ENCODE results near the gene RAB5B. TPM values are rescaled to one million over a fixed set of nuclear protein-coding genes. Genes with fewer than 3 reads are reported as not detected.

Gene RAB5B
- total and polyA plus RNA-seq, 5 donors from 2014 or later: 60.8 to 73.4 (median 67.4) TPM

DNA sequence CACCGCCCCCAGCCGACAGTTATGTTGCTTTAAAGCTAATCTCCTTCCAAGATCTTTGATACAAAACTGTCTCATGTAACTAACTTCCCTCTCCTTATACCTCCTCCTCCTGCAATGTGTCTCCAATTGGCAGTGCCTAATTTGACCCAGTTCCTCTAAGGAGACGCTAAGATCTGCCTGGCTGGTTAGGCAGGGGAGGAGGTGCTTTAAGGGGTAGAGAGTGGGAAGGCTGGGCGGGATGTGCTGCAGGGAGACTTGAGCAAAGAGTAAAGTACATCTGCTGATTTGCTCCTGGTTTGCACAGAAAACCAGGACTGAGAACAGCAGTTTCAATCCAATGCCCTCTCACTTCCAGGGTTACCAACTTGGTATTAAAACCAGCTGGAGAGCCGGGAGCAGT, 39.6 kb downstream of the RAB5B start:
- Histone ChIP-seq H3K4me3 (ENCODE audit: low read depth, low read length) (no peak overlapping the region), H3K27ac (ENCODE audit: insufficient read depth, low read length, poor library complexity, severe bottlenecking) (no peak overlapping the region), H3K4me1 (ENCODE audit: control insufficient read depth, insufficient read depth, low read length, poor library complexity, severe bottlenecking) (no peaks in the 10 kb centered on the region), H3K27me3 (ENCODE audit: control insufficient read depth, insufficient read depth, low read length) (no peaks in the 10 kb centered on the region), H3K36me3 (ENCODE audit: control insufficient read depth, insufficient read depth, low read length) (no peaks in the 10 kb centered on the region), H3K9me3 (ENCODE audit: control insufficient read depth in 2 of 2, low read length in 2 of 2) (no peaks in the 10 kb centered on the region)
- DNase-seq (no peak), ATAC-seq (ENCODE audit: low read depth in 2 of 2) (no peak)
- no peak overlapping the region for H3K4me3 Mint-ChIP-seq
- peak overlapping the region in 2 of 3 donors; percentile 51 to 97 for H3K27ac Mint-ChIP-seq
- H3K9me3 Mint-ChIP-seq: no peaks in the 10 kb centered on the region
- H3K27me3 Mint-ChIP-seq: no peaks in the 10 kb centered on the region
- peaks cover 12% of the 10 kb centered on the region for H3K36me3 Mint-ChIP-seq
- H3K4me1 Mint-ChIP-seq: peaks cover 0 to 28% (median 13%) of the 10 kb centered on the region in 4 donors

DNA sequence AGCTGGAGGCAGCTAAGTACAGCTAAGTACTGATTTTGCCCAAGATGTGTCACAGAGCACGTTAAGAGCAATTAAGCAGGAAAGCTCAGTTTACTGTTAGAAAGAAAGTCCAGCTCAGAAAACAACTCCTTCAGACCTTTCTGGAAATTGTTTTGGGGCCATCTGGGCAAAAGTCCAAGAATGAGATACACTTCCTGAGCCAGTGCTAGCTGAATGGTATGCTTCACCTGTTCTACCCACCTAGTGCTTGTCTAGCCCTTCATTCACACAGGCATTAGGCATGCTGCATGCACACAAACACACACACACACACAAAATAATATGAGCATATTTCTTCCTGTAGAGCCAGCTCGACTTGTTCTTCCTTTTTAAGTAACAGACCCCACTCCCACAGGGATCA, 40.3 kb downstream of the RAB5B start:
- no peak for ATAC-seq (ENCODE audit: low read depth in 2 of 2)
- Mint-ChIP-seq H3K9me3 (no peaks in the 10 kb centered on the region), H3K27me3 (no peaks in the 10 kb centered on the region), H3K27ac (peak overlapping the region; percentile 44 to 63 (median 59)), H3K4me1 (peaks cover 0 to 23% (median 10%) of the 10 kb centered on the region in 4 donors), H3K4me3 (peak overlapping the region in 2 of 4 donors; percentile 35 to 58), H3K36me3 (peaks cover 13% of the 10 kb centered on the region)
- H3K4me3 ChIP-seq (ENCODE audit: low read depth, low read length): no peak overlapping the region
- no peaks in the 10 kb centered on the region for H3K4me1 ChIP-seq (ENCODE audit: control insufficient read depth, insufficient read depth, low read length, poor library complexity, severe bottlenecking)
- no peak overlapping the region for H3K27ac ChIP-seq (ENCODE audit: insufficient read depth, low read length, poor library complexity, severe bottlenecking)
- H3K36me3 ChIP-seq (ENCODE audit: control insufficient read depth, insufficient read depth, low read length): no peaks in the 10 kb centered on the region
- no peaks in the 10 kb centered on the region for H3K27me3 ChIP-seq (ENCODE audit: control insufficient read depth, insufficient read depth, low read length)
- H3K9me3 ChIP-seq (ENCODE audit: control insufficient read depth in 2 of 2, low read length in 2 of 2): no peaks in the 10 kb centered on the region
- DNase-seq: no peak

DNA sequence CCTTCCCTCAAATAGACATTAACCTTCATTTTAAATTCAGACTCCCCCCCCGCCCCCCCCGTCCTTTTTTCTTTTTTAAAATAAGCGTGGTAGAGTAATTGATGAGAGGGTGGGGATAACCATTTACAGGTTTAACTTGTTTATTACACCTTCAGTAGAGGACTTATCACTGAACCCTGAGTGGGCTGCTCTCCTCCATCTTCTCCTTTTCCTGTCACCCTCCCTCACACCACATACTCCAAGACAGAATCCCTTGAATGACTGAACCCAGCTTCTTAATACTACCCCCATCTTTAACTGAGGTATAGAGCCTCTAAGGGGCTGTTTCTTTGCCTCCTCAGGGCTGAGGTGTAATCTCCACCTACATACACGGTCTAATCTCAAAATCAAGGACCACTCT, 43.3 kb downstream of the RAB5B start:
- Histone ChIP-seq H3K4me3 (ENCODE audit: low read depth, low read length) (no peak overlapping the region), H3K27ac (ENCODE audit: insufficient read depth, low read length, poor library complexity, severe bottlenecking) (no peak overlapping the region), H3K9me3 (ENCODE audit: control insufficient read depth in 2 of 2, low read length in 2 of 2) (no peaks in the 10 kb centered on the region), H3K27me3 (ENCODE audit: control insufficient read depth, insufficient read depth, low read length) (no peaks in the 10 kb centered on the region), H3K36me3 (ENCODE audit: control insufficient read depth, insufficient read depth, low read length) (no peaks in the 10 kb centered on the region), H3K4me1 (ENCODE audit: control insufficient read depth, insufficient read depth, low read length, poor library complexity, severe bottlenecking) (peaks cover 24% of the 10 kb centered on the region)
- H3K27me3 Mint-ChIP-seq: no peaks in the 10 kb centered on the region
- ATAC-seq (ENCODE audit: low read depth in 2 of 2): no peak
- DNase-seq: no peak
- peaks cover 0 to 43% (median 18%) of the 10 kb centered on the region in 4 donors for H3K4me1 Mint-ChIP-seq
- no peak overlapping the region for H3K4me3 Mint-ChIP-seq
- H3K36me3 Mint-ChIP-seq: peaks cover 13% of the 10 kb centered on the region
- H3K9me3 Mint-ChIP-seq: no peaks in the 10 kb centered on the region
- H3K27ac Mint-ChIP-seq: no peak overlapping the region

DNA sequence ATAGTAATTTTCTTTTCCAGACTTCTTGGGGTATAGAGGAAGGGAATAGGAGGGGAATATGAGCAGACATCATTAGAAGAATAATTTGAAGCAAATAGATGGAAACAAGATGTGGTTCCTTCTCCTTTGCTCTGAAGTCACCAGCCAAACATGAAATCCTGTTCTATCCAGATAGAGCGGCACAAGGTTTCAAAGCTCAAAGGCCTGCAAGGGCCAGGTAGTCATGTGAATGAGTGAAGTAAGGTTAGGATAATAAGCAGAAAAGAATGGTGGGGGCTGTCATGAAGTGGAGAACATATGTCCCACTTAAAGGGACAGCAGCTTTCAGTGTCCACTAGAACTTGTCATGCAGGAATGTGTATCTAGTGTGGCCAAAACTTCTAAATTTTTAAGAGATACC, 44.5 kb downstream of the RAB5B start:
- no peak for DNase-seq
- Histone ChIP-seq H3K36me3 (ENCODE audit: control insufficient read depth, insufficient read depth, low read length) (no peaks in the 10 kb centered on the region), H3K27me3 (ENCODE audit: control insufficient read depth, insufficient read depth, low read length) (no peaks in the 10 kb centered on the region), H3K9me3 (ENCODE audit: control insufficient read depth in 2 of 2, low read length in 2 of 2) (no peaks in the 10 kb centered on the region), H3K27ac (ENCODE audit: insufficient read depth, low read length, poor library complexity, severe bottlenecking) (no peak overlapping the region), H3K4me3 (ENCODE audit: low read depth, low read length) (no peak overlapping the region), H3K4me1 (ENCODE audit: control insufficient read depth, insufficient read depth, low read length, poor library complexity, severe bottlenecking) (peaks cover 35% of the 10 kb centered on the region)
- no peaks in the 10 kb centered on the region for H3K27me3 Mint-ChIP-seq
- H3K4me3 Mint-ChIP-seq: peak overlapping the region in 2 of 4 donors; percentile 76 to 93
- peak overlapping the region in 2 of 3 donors; percentile 3 to 42 for H3K27ac Mint-ChIP-seq
- no peak for ATAC-seq (ENCODE audit: low read depth in 2 of 2)
- peaks cover 12% of the 10 kb centered on the region for H3K36me3 Mint-ChIP-seq
- H3K4me1 Mint-ChIP-seq: peaks cover 0 to 55% (median 24%) of the 10 kb centered on the region in 4 donors
- no peaks in the 10 kb centered on the region for H3K9me3 Mint-ChIP-seq

DNA sequence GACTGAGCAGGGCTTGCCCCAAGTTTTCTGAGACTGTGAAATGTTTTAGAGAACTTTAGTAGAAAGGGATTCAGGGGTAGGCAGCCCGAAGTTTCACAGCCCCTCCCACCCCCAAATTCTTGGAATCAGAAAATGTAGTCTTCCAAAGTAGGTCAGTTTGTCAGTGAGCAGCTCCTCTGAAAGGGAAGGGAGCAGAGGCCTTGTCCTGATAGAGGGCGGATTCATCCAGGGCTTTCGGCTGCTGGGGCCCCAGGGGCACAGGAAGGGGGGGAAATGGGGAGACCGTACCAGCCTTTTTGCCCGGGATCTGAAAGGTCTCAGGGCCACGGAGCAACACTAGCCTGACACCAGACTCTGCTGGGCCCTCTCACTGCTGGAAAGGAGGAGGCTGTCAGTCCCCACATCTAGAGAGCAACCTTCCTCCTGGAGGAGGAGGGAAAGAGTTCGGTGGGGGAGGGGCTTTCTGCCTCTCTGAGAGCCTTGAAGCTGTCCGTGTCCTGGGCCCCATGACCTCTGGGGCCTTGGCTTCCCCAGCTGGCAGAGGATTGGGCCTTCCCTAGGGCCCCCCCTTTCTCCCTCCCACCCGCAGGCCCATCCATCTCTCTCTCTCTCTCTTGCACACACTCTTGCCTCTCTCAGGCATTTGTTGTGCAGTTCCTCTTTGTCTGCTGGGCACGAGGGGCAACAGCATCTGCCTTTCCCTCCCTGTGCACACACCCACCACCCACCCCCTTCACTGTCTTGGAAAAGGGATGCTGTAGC, 46.7 kb downstream of the RAB5B start, which contains the start of gene IKZF4:
Gene IKZF4 (plus strand): TSS at position 621 of the 762 bp plus-strand sequence. CDS start 451 bp downstream, outside the sequence.
- Histone ChIP-seq H3K27ac (ENCODE audit: insufficient read depth, low read length, poor library complexity, severe bottlenecking) (peak within 1 kb of the TSS; percentile 79), H3K27me3 (ENCODE audit: control insufficient read depth, insufficient read depth, low read length) (no peaks in the 10 kb centered on the region), H3K36me3 (ENCODE audit: control insufficient read depth, insufficient read depth, low read length) (peaks cover 5% of the 10 kb centered on the region), H3K4me1 (ENCODE audit: control insufficient read depth, insufficient read depth, low read length, poor library complexity, severe bottlenecking) (peaks cover 57% of the 10 kb centered on the region), H3K4me3 (ENCODE audit: low read depth, low read length) (peak within 1 kb of the TSS; percentile 92), H3K9me3 (ENCODE audit: control insufficient read depth in 2 of 2, low read length in 2 of 2) (no peaks in the 10 kb centered on the region)
- Mint-ChIP-seq H3K36me3 (peaks cover 16% of the 10 kb centered on the region), H3K27me3 (no peaks in the 10 kb centered on the region), H3K9me3 (no peaks in the 10 kb centered on the region), H3K4me1 (peaks cover 15 to 69% (median 35%) of the 10 kb centered on the region in 4 donors), H3K27ac (peak within 1 kb of the TSS; percentile 97 to 99 (median 97)), H3K4me3 (peak within 1 kb of the TSS; percentile 93 to 97 (median 96))
- ATAC-seq (ENCODE audit: low read depth in 2 of 2) (peak; percentile 7), DNase-seq (peak in 1 of 3 donors; percentile 51)

DNA sequence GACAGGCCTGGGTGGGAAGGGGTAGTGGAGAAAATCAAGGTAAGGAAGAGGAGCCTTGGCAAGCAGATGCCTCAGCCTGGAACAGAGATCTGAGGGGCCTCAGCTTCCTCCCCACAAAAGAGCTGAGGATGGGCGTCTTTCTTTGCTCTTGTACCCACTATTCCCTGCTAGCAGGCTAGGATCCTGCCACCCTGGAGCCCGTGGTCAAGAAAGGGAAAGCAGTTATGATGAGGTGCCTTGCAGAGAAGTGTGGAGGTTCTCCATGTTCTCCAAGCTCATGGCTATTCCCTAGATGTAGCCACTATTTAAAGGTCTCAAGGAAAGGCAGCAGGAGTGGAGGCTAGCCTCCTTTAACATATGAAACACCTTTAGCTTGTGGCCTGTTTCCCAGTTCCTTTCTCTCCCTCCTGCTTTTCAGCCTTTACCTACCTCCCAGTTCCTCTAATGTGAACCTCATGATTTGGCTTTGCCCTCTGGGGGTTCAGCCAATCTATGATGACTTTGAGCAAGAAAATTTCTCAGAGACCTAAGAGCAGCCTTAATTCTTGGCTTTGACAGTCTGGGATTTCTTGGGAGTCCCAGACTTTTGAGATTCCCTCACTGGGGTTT, 48.1 kb downstream of the RAB5B start:
- Histone ChIP-seq H3K4me1 (ENCODE audit: control insufficient read depth, insufficient read depth, low read length, poor library complexity, severe bottlenecking) (peaks cover 64% of the 10 kb centered on the region), H3K9me3 (ENCODE audit: control insufficient read depth in 2 of 2, low read length in 2 of 2) (no peaks in the 10 kb centered on the region), H3K4me3 (ENCODE audit: low read depth, low read length) (peak overlapping the region; percentile 92), H3K36me3 (ENCODE audit: control insufficient read depth, insufficient read depth, low read length) (peaks cover 7% of the 10 kb centered on the region), H3K27me3 (ENCODE audit: control insufficient read depth, insufficient read depth, low read length) (no peaks in the 10 kb centered on the region), H3K27ac (ENCODE audit: insufficient read depth, low read length, poor library complexity, severe bottlenecking) (peak overlapping the region; percentile 79)
- no peaks in the 10 kb centered on the region for H3K9me3 Mint-ChIP-seq
- no peaks in the 10 kb centered on the region for H3K27me3 Mint-ChIP-seq
- peaks cover 18% of the 10 kb centered on the region for H3K36me3 Mint-ChIP-seq
- peak overlapping the region; percentile 97 to 99 (median 97) for H3K27ac Mint-ChIP-seq
- DNase-seq: no peak
- peaks cover 15 to 77% (median 37%) of the 10 kb centered on the region in 4 donors for H3K4me1 Mint-ChIP-seq
- no peak for ATAC-seq (ENCODE audit: low read depth in 2 of 2)
- peak overlapping the region; percentile 93 to 97 (median 96) for H3K4me3 Mint-ChIP-seq

DNA sequence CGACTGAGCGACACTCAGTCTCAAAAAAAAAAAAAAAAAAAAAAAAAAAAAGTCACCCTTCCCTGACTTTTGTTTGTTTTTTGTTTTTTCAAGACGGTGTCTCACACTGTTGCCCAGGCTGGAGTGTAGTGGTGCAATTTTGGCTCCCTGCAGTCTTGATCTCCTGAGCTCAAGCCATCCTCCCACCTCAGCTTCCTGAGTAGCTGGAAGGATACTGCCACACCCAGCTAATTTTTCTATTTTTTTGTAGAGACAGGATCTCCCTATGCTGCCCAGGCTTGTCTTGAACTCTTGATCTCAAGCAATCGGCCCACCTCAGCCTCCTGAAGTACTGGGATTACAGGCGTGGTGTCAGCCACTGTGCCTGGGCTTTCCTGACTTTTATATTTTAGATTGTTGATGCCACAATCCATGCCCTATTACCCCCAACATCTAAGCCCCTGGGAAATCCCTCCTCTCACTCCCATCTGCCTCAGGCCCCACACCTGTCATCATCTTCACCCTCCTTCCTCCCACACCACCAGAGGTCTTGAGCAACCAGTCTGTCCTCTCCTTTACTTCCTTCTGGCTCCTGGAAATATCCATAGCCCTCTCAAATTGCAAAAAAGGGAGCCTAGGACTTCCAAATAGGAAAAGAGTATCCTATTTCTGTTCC, 54.8 kb downstream of the RAB5B start:
- ATAC-seq (ENCODE audit: low read depth in 2 of 2) (no peak), DNase-seq (peak in 1 of 3 donors; percentile 73)
- no peaks in the 10 kb centered on the region for H3K9me3 ChIP-seq (ENCODE audit: control insufficient read depth in 2 of 2, low read length in 2 of 2)
- no peaks in the 10 kb centered on the region for H3K9me3 Mint-ChIP-seq
- no peaks in the 10 kb centered on the region for H3K27me3 Mint-ChIP-seq
- H3K36me3 ChIP-seq (ENCODE audit: control insufficient read depth, insufficient read depth, low read length): peaks cover 34% of the 10 kb centered on the region
- H3K4me1 ChIP-seq (ENCODE audit: control insufficient read depth, insufficient read depth, low read length, poor library complexity, severe bottlenecking): peaks cover 80% of the 10 kb centered on the region
- H3K27ac ChIP-seq (ENCODE audit: insufficient read depth, low read length, poor library complexity, severe bottlenecking): peak overlapping the region; percentile 53
- peaks cover 52% of the 10 kb centered on the region for H3K36me3 Mint-ChIP-seq
- H3K4me3 ChIP-seq (ENCODE audit: low read depth, low read length): peak overlapping the region; percentile 38
- no peaks in the 10 kb centered on the region for H3K27me3 ChIP-seq (ENCODE audit: control insufficient read depth, insufficient read depth, low read length)
- peak overlapping the region; percentile 29 to 93 (median 59) for H3K4me3 Mint-ChIP-seq
- peak overlapping the region; percentile 85 to 93 (median 91) for H3K27ac Mint-ChIP-seq
- peaks cover 29 to 94% (median 59%) of the 10 kb centered on the region in 4 donors for H3K4me1 Mint-ChIP-seq

Data from CD4-positive, CD25-positive, alpha-beta regulatory T cell (primary cell).